NCI-H1092 (cell line): Measurements from ENCODE around the gene RGS17.
"Not testable (repeated sequence)": the region's sequence is repeated elsewhere in the genome, so short reads cannot be mapped to it uniquely, and the experiment has no call there.

Experiments used
- DNase-seq: peaks from one replicate; lab custom pipeline; 2025; lab: John Stamatoyannopoulos, UW

Gene RGS17

DNA sequence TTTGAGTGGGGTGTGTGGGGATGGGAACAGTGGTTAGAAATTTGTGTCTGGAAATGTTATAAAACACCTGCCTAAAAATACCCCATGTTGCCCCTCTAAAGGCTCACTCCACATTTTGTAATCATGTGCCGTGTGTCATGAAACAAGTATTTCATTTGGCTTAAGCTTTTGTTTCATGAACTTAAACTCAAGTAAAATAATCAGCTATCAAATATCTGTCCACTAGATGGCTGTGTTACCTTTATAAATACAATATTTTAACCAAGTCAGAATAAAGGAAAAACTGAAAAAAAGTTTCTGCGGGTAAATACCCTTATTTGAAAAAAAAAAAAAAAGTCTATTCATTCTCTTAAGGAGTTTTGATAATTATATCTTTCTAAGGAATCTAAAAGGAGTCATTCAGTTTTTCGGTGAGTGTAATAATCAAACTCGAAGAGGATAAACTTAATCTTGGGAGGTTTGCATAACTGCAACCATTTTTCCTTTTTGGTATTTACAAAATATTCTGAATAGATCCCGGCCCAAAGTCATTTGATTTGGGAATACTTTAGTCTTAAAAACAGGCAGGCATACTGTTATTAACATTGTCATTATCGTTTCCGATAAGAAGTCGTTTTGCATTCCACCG, 98.7 kb downstream of the RGS17 start:
- no peak for DNase-seq

DNA sequence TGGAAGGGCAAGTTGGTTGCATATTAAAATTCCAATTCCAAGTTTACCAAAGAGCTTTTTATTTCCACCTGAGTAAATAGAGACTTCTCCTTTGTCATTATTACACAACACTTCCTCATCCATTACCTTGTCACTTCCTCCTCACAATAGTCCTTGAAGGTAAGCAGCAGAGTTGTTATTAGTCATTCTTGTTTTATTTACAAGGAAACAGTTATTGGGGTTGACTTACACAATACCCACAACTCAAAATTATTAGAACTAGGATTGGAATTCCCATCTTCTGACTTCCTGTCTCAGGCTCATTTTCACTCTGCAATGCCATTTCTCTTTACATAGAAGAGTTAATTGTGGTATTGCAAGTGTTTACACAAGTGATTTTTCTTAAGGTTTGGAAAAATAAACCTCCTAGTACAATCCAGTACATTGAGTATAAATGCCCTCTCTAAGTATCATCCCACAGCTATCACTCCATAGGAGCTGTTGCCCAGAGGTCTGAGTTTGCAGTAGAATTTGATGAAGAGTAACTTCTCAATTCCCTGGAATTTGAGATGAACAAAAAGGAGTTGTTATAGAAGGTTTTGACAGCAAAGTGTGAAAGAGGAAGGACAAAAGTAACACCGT, 99.6 kb downstream of the RGS17 start:
- no peak for DNase-seq

- no peak for DNase-seq
These were observed 102.1 kb downstream of the RGS17 start for GRCh38 chr6:153028963-153029362.

GRCh38 chr6:153028286-153028685, 102.8 kb downstream of the RGS17 start:
- no peak for DNase-seq

GRCh38 chr6:153027480-153027879, 103.6 kb downstream of the RGS17 start:
- no peak for DNase-seq

DNA sequence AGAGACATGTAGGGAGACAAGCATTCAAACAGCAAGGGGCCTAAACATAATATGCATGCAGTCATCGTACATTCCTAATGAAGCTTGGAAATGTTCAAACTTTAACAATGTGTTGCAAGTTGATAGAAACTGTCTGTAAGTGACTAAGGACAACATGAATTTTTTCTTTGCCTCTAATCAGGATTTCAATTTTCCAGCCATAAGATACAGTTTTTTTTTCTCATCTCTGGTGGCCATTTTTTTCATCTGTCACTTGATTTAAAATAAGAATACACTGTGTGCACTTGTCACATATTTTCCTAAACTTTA, 106.4 kb downstream of the RGS17 start:
- DNase-seq, result no peak

DNA sequence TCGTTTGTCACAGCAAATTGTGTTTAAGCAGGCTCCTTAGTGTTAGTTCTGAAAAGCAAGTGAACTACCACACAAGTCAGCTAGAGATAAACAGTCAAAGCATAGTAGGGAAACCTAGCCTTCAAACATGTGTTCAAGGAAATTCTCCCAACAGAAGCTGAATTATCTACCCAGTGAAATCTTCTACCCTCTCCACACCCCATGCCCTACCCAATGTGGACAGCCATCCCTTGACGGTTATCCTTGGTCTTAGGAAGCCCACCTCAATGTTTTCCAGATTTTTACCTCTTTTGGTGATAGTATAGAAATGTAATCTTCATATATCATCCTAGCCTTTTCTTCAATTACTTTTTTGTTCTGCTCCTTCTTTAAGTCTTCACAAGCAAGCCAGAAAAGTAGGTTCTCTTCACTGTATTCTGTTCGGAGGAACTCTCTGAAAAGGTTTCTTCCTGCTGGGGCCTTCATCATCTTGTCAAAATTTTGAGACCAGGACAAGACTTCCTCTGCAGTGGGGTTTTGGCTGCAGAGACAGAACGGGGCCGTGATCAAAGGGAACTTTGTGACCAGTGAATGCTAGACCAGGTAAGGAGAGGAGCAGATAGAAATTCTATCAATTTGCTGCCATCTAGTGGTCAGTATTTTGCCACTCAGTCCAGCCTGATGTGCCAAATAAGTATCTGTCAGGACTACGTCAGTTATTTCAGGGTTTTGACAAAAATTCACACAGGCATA, 106.9 kb downstream of the RGS17 start:
- peak; percentile 38 for DNase-seq

GRCh38 chr6:153018355-153018754, 112.7 kb downstream of the RGS17 start:
- no peak for DNase-seq

GRCh38 chr6:153016846-153017245, 114.2 kb downstream of the RGS17 start:
- DNase-seq, result no peak

DNA sequence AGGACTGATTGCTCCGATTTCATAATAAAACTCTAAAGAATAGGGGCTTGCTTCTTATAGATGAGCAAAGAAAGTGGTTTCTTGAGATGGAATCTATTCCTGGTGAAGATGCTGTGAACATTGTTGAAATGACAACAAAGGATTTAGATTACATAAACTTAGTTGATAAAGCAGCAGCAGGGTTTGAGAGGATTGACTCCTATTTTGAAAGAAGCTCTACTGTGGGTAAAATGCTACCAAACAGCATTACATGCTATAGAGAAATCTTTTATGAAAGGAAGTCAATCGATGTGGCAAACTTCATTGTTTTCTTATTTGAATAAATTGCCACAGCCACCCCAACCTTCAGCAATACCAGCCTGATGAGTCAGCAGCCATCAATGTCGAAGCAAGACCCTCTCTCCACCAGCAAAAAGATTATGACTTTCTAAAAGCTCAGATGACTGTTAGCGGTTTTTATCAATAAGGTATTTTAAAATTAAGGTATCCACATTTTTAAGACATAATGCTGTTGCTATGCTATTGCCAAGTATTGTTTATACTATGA, 115.9 kb downstream of the RGS17 start:
- no peak for DNase-seq

- no peak for DNase-seq
These were observed 117.6 kb downstream of the RGS17 start for GRCh38 chr6:153013438-153013837.

DNA sequence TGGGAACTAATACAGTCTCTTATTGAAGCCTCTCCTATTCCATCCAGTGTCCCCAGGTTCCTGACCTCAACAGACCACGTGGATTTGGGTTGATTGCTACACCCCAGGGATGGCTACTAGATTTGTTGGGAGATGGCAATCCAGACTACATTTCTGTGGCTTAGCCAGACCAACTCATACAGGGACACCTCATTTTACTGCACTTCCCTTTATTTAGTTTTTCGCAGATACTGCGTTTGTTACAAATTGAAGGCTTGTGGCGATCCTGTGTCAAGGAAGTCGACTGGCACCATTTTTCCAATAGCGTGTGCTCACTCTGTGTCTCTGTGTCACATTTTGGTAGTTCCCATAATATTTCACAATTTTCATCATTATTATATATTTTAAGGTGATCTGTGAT, 118.2 kb downstream of the RGS17 start:
- no peak for DNase-seq

- no peak for DNase-seq
These were observed 127.8 kb downstream of the RGS17 start for GRCh38 chr6:153003366-153003690.

DNA sequence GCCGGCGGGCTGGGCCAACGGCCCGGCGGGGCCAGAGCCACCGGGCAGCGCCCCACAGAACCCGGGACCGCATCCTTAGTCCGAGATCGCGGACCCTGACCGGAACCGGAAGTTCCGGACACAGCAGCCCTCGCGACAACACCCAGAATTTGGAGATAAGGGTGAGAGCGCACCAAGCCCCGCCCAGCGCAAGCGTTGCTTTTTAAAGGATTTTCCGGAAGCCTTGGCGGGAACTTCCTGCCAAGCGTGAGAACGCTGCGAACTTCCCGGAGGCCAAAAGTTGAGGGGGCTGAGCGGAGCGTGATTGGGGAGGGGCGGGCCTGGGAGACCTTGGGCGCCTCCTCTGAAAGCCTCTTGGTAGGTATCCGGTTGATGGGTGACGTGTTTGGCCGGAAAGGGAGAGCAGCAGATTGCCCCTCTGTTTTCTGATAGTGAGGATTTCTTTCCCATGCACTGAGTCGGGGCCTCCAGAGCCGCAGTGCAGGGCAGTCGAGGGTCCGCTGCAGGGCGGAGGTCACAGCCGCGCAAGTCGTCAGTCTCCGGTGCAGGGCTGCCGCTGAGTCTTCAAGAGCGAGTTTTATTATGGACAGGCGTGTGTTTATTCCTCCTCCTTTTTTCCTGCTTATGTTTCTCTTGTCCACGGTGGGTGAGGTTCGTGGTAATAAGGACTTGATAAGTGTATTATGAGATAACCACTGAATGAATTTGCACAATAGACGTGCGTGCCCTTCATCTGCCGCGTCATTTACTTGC, 128.3 kb downstream of the RGS17 start, which contains the start of gene MTRF1L:
Gene MTRF1L (minus strand): TSS at position 97 of the 753 bp plus-strand sequence. CDS start 24 bp downstream, at position 73.
- DNase-seq, result peak; percentile 96

GRCh38 chr6:153001767-153002612, 129.1 kb downstream of the RGS17 start:
- DNase-seq, result no peak

- not testable (repeated sequence) for DNase-seq
These were observed 130.3 kb downstream of the RGS17 start for GRCh38 chr6:153000790-153001189.

DNA sequence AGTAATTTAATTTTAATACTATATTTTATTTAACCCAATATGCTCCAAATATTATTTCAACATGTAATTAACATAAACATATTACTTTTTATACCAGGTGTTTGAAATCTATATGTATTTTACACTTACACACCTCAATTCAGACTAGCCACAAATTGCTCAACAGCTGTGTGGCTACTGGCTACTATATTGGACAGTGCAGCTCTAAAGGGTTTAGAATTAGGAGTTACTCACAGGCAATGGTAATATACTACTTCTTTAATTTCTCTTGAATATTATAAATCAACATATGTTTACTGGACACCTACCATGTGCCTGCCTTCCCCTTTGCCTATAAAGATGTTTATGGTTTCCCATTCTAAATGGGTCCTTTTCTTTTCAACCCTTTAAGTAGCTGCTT, 130.8 kb downstream of the RGS17 start:
- DNase-seq, result no peak

GRCh38 chr6:152999538-152999937, 131.5 kb downstream of the RGS17 start:
- not testable (repeated sequence) for DNase-seq

- no peak for DNase-seq
These were observed 137.2 kb downstream of the RGS17 start for GRCh38 chr6:152993847-152994246.

GRCh38 chr6:152993431-152993830, 137.7 kb downstream of the RGS17 start:
- no peak for DNase-seq

DNA sequence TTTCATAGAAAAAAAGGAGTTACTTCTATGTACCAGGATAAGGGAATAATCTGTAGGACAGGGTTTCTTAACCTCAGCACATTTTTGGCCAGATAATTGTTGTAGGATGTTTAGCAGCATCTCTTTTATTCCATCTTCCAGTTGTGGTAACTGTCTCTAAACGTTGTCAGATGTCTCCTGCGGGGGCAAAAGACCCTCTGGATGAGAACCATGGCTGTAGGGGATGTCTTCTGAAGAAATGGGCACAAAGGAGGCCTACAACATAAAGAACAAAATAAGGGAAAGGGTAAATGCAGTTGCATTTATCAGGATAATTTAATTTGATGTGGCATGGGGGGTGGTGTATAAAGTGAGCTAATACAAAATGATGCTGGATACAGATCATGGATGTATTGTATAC, 144.1 kb downstream of the RGS17 start:
- no peak for DNase-seq

GRCh38 chr6:152985300-152985699, 145.8 kb downstream of the RGS17 start:
- not testable (repeated sequence) for DNase-seq
